Astrocyte (in vitro differentiated cells and primary cell): ENCODE measurements around the gene IGFALS.

Source experiments
- CTCF ChIP-seq: IDR thresholded peaks from 2 replicates; pipeline ENCODE4 v1.5.1; 2011; ENCODE audit warnings: low read depth, mild to moderate bottlenecking, inconsistent platforms, low read length, moderate library complexity; ENCODE audit not compliant: insufficient read depth
- EZH2 ChIP-seq: IDR thresholded peaks from 2 replicates; pipeline ENCODE4 v1.6.1; 2012; ENCODE audit warnings: mild to moderate bottlenecking, low read length, inconsistent platforms; ENCODE audit not compliant: insufficient read depth

- TF ChIP-seq CTCF (no peak), EZH2 (no peak)
Observed at GRCh38 chr16:1743376-1744337, 49.8 kb downstream of the IGFALS start.
